DMS153 treated with DMSO at 0.1 percent for 48 hours (cell line): Measurements from ENCODE around the gene C10orf95.
"Not testable (repeated sequence)": the region's sequence is repeated elsewhere in the genome, so short reads cannot be mapped to it uniquely, and the experiment has no call there.

ENCODE experiments used
- DNase-seq: peaks from one replicate; lab custom pipeline; 2025; ENCODE audit not compliant: unreplicated experiment; lab: John Stamatoyannopoulos, UW

The C10orf95 gene

GRCh38 chr10:102451105-102451969, at the start of gene C10orf95:
Gene C10orf95 (minus strand): TSS chr10:102451543. CDS start chr10:102451093, 450 bp downstream.
- DNase-seq, result no peak

- DNase-seq, result not testable (repeated sequence)
Observed at GRCh38 chr10:102500686-102501085, 49.3 kb upstream of the C10orf95 start.

GRCh38 chr10:102499356-102499755, 48.0 kb upstream of the C10orf95 start:
- DNase-seq, result no peak

- no peak for DNase-seq
Observed at GRCh38 chr10:102497545-102497944, 46.2 kb upstream of the C10orf95 start.

GRCh38 chr10:102493771-102494170, 42.4 kb upstream of the C10orf95 start:
- DNase-seq, result no peak

- DNase-seq, result no peak
Observed at GRCh38 chr10:102492983-102493382, 41.6 kb upstream of the C10orf95 start.

GRCh38 chr10:102492344-102492939, 41.1 kb upstream of the C10orf95 start:
- no peak for DNase-seq

- DNase-seq, result no peak
Observed at GRCh38 chr10:102491136-102491535, 39.8 kb upstream of the C10orf95 start.

GRCh38 chr10:102485093-102485784, 33.9 kb upstream of the C10orf95 start:
- DNase-seq, result no peak

GRCh38 chr10:102484021-102484420, 32.7 kb upstream of the C10orf95 start:
- DNase-seq, result no peak

GRCh38 chr10:102480396-102480795, 29.1 kb upstream of the C10orf95 start:
- no peak for DNase-seq

- no peak for DNase-seq
Observed at GRCh38 chr10:102479651-102480050, 28.3 kb upstream of the C10orf95 start.

GRCh38 chr10:102476466-102477141, 25.3 kb upstream of the C10orf95 start:
- no peak for DNase-seq

- DNase-seq, result no peak
Observed at GRCh38 chr10:102475451-102476040, 24.2 kb upstream of the C10orf95 start.

- no peak for DNase-seq
Observed at GRCh38 chr10:102473445-102474331, 22.3 kb upstream of the C10orf95 start.

- no peak for DNase-seq
Observed at GRCh38 chr10:102470579-102471546, 19.5 kb upstream of the C10orf95 start.

GRCh38 chr10:102468683-102469082, 17.3 kb upstream of the C10orf95 start:
- no peak for DNase-seq

GRCh38 chr10:102467971-102468438, 16.7 kb upstream of the C10orf95 start:
- DNase-seq, result no peak

GRCh38 chr10:102467318-102467717, 16.0 kb upstream of the C10orf95 start:
- no peak for DNase-seq
